ENCODE results near the gene IKZF1.

DNA sequence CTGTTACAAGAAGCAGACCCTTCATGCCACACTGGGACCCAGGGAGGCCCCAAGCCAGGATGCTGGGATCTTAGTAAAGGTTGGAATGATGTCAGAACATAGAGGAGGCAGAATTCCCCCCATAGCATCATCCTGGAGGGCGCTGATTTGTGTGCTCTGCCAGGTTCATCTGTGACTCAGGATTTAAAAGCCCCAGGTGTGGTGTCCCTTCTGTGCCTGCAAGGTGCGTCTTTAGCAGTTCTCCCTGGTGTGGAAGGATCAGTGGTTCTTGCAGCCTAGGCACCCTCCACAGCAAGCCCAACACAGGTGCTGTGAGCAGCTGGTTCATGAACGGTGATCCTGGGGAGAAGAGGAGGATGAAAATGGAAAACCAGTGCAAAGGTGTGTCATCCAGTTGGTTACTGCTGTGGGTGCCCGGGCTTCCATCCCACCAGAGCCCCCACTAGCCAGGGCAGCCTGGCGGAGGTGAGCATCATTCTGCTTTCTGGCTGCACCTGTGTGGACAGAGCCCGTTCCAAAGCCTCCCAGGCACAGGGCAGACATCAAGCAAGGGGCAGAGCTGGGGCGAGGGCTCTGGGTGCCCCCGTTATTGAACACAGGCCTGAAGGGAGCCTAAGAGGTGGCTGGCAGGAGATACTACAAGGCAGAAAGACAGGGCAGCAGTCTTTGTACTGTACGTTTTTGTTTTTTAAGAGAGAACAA lies 49.5 kb downstream of the IKZF1 start:
- TF ChIP-seq, protein P1, sequence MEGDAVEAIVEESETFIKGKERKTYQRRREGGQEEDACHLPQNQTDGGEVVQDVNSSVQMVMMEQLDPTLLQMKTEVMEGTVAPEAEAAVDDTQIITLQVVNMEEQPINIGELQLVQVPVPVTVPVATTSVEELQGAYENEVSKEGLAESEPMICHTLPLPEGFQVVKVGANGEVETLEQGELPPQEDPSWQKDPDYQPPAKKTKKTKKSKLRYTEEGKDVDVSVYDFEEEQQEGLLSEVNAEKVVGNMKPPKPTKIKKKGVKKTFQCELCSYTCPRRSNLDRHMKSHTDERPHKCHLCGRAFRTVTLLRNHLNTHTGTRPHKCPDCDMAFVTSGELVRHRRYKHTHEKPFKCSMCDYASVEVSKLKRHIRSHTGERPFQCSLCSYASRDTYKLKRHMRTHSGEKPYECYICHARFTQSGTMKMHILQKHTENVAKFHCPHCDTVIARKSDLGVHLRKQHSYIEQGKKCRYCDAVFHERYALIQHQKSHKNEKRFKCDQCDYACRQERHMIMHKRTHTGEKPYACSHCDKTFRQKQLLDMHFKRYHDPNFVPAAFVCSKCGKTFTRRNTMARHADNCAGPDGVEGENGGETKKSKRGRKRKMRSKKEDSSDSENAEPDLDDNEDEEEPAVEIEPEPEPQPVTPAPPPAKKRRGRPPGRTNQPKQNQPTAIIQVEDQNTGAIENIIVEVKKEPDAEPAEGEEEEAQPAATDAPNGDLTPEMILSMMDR (conservative IDR thresholded peaks at IDR 0.05; ENCODE audit: low read length): no peak
- TF ChIP-seq EZH2phosphoT487 (IDR thresholded peaks at IDR 0.05; ENCODE audit: borderline replicate concordance): no peak

All from Loucy (cell line).